ENCODE results near the gene GPHA2. TPM values are rescaled to one million over a fixed set of nuclear protein-coding genes. Genes with fewer than 3 reads are reported as not detected.

GPHA2 gene
- polyA plus RNA-seq, 1 of the 3 experiments (the other 2 are of a cell fraction), result not detected

DNA sequence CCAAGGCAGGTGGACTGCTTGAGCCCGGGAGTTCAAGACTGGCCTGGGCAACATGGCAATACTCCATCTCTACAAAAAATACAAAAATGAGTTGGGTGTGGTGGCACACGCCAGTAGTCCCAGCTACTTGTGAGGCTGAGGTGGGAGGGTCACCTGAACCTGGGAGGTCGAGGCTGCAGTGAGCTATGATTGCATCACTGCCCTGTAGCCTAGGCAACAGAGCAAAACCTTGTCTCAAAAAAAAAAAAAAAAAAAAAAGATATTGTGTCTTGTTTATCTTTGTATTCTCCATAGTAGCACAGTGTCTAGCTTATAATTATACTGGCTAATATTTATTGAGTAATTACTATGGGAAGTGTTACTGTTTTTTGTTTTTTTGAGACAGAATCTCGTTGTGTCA lies 15.8 kb upstream of the GPHA2 start:
- POLR2A ChIA-PET, result no interaction called here

More for the DNA sequence above, 15.8 kb upstream of the GPHA2 start:
- Histone ChIP-seq H3K4me1 (ENCODE audit: control insufficient read depth in 1 of 2, insufficient read depth in 2 of 2, low read depth in 1 of 2, low read length in 1 of 2) (no peaks in the 10 kb centered on the region), H2AFZ (ENCODE audit: low read depth) (no peak overlapping the region), H3K9me3 (no peaks in the 10 kb centered on the region), H3K9ac (no peak overlapping the region), H3K27ac (ENCODE audit: low read depth in 2 of 2, low read length in 1 of 2) (no peak overlapping the region), H4K20me1 (ENCODE audit: insufficient read depth) (no peaks in the 10 kb centered on the region), H3F3A (replicated peaks; ENCODE audit: insufficient read depth) (no peaks in the 10 kb centered on the region), H3K36me3 (replicated peaks in 1 of 2; ENCODE audit: control insufficient read depth in 1 of 2, insufficient read depth in 2 of 2, low read length in 1 of 2) (no peaks in the 10 kb centered on the region), H3K79me2 (ENCODE audit: insufficient read depth) (no peaks in the 10 kb centered on the region), H3K4me3 (ENCODE audit: low read depth in 2 of 2, low read length in 1 of 2) (no peak overlapping the region), H3K27me3 (ENCODE audit: insufficient read depth) (peaks cover 7% of the 10 kb centered on the region), H3K9me2 (no peaks in the 10 kb centered on the region), H3K4me2 (no peak overlapping the region)
- DNase-seq, result no peak
- CTCF ChIA-PET, result interaction anchor here (0.6 kb wide), 1 partner anchor 21 kb away, joined by 3 read pairs; no protein-coding TSS in a partner anchor
- WGBS (ENCODE audit: low lambda C conversion rate), result 38% methylated on average over 4 of the region's 4 CpGs
- TF ChIP-seq REST (IDR thresholded peaks at IDR 0.05; ENCODE audit: low read depth, low read length) (no peak), SIN3A (IDR thresholded peaks at IDR 0.05; ENCODE audit: borderline replicate concordance, low read depth, low read length) (no peak), SMC3 (IDR thresholded peaks at IDR 0.05; ENCODE audit: low read depth, low read length) (no peak), ELF1 (IDR thresholded peaks at IDR 0.05) (no peak), RAD21 (IDR thresholded peaks at IDR 0.05; ENCODE audit: low read length) (no peak), CTCF (IDR thresholded peaks at IDR 0.05) (no peak), TAF1 (IDR thresholded peaks at IDR 0.05; ENCODE audit: borderline replicate concordance, low read depth, low read length) (no peak), NRF1 (IDR thresholded peaks at IDR 0.05; ENCODE audit: low read depth, low read length) (no peak)
- TF ChIP-seq, protein P1, sequence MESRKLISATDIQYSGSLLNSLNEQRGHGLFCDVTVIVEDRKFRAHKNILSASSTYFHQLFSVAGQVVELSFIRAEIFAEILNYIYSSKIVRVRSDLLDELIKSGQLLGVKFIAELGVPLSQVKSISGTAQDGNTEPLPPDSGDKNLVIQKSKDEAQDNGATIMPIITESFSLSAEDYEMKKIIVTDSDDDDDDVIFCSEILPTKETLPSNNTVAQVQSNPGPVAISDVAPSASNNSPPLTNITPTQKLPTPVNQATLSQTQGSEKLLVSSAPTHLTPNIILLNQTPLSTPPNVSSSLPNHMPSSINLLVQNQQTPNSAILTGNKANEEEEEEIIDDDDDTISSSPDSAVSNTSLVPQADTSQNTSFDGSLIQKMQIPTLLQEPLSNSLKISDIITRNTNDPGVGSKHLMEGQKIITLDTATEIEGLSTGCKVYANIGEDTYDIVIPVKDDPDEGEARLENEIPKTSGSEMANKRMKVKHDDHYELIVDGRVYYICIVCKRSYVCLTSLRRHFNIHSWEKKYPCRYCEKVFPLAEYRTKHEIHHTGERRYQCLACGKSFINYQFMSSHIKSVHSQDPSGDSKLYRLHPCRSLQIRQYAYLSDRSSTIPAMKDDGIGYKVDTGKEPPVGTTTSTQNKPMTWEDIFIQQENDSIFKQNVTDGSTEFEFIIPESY (IDR thresholded peaks at IDR 0.05; ENCODE audit: borderline replicate concordance, low read depth), result no peak
- TF ChIP-seq, protein P2, sequence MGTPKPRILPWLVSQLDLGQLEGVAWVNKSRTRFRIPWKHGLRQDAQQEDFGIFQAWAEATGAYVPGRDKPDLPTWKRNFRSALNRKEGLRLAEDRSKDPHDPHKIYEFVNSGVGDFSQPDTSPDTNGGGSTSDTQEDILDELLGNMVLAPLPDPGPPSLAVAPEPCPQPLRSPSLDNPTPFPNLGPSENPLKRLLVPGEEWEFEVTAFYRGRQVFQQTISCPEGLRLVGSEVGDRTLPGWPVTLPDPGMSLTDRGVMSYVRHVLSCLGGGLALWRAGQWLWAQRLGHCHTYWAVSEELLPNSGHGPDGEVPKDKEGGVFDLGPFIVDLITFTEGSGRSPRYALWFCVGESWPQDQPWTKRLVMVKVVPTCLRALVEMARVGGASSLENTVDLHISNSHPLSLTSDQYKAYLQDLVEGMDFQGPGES (IDR thresholded peaks at IDR 0.05; ENCODE audit: low read depth, low read length), result no peak
